ENCODE data around the gene PXMP4.
"Not testable (repeated sequence)": the region's sequence is repeated elsewhere in the genome, so short reads cannot be mapped to it uniquely, and the experiment has no call there.

The PXMP4 gene

GRCh38 chr20:33701629-33702450, 18.3 kb downstream of the PXMP4 start:
- DNase-seq = no peak

GRCh38 chr20:33700696-33701441, 19.2 kb downstream of the PXMP4 start:
- DNase-seq = not testable (repeated sequence)

- DNase-seq = not testable (repeated sequence)
These were observed 21.1 kb downstream of the PXMP4 start for GRCh38 chr20:33698966-33699365.

GRCh38 chr20:33697129-33697528, 23.0 kb downstream of the PXMP4 start:
- DNase-seq = no peak

GRCh38 chr20:33696448-33696847, 23.7 kb downstream of the PXMP4 start:
- no peak for DNase-seq

GRCh38 chr20:33694639-33695012, 25.5 kb downstream of the PXMP4 start:
- no peak for DNase-seq

GRCh38 chr20:33693741-33694638, 26.1 kb downstream of the PXMP4 start:
- DNase-seq = no peak

GRCh38 chr20:33693289-33693688, 26.8 kb downstream of the PXMP4 start:
- DNase-seq = no peak

- DNase-seq = no peak
These were observed 30.1 kb downstream of the PXMP4 start for GRCh38 chr20:33689973-33690372.

- DNase-seq = no peak
These were observed 30.6 kb downstream of the PXMP4 start for GRCh38 chr20:33689493-33689892.

- DNase-seq = no peak
These were observed 31.1 kb downstream of the PXMP4 start for GRCh38 chr20:33688938-33689424.

GRCh38 chr20:33687993-33688937, 31.8 kb downstream of the PXMP4 start:
- DNase-seq = no peak

GRCh38 chr20:33687370-33687915, 32.7 kb downstream of the PXMP4 start:
- DNase-seq = no peak

- DNase-seq = no peak
These were observed 33.1 kb downstream of the PXMP4 start for GRCh38 chr20:33686984-33687366.

- DNase-seq = peak; percentile 98
These were observed 33.8 kb downstream of the PXMP4 start, which contains the start of gene E2F1 for GRCh38 chr20:33686100-33686983. Gene E2F1, minus strand, starts transcription at chr20:33686385. Its CDS starts 121 bp downstream, at chr20:33686264.

- DNase-seq = peak; percentile 18
These were observed 34.6 kb downstream of the PXMP4 start for GRCh38 chr20:33685328-33686099.

GRCh38 chr20:33684533-33685327, 35.4 kb downstream of the PXMP4 start:
- peak; percentile 61 for DNase-seq

- DNase-seq = no peak
These were observed 38.3 kb downstream of the PXMP4 start for GRCh38 chr20:33681728-33682353.

Measured in NCI-H1105 (cell line).